Kidney (tissue), 14 donors: ENCODE results near the gene GMPR2. TPM values are rescaled to one million over a fixed set of nuclear protein-coding genes. Genes with fewer than 3 reads are reported as not detected.
A peak's percentile ranks its signal among the peaks of the same experiment; 100 is the strongest.

Source experiments
- DNase-seq, 5 donors: peaks; one replicate each; pipeline ENCODE4 v3.0.0-alpha.2; 2013 to 2020
- FAIRE-seq: peaks from 2 replicates; lab custom pipeline; 2012; peaks lifted over from hg19 to GRCh38; lab: Jason Lieb, UNC
- H3K27ac ChIP-seq, 2 donors: one replicate each; pipeline ENCODE4 v1.7.0; 2013; ENCODE audit warnings: low read depth in 2 of 2, low read length in 2 of 2, inconsistent platforms in 1 of 2
- H3K27me3 ChIP-seq: one replicate; pipeline ENCODE4 v1.7.1; 2013; ENCODE audit warnings: low read length, inconsistent platforms; ENCODE audit not compliant: control insufficient read depth, insufficient read depth
- H3K36me3 ChIP-seq, 3 donors: one replicate each; pipeline versions ENCODE4 v1.7.0 to v1.7.1; 2013; ENCODE audit warnings: low read length in 3 of 3, control low read depth in 1 of 3, inconsistent platforms in 1 of 3; ENCODE audit not compliant: insufficient read depth in 3 of 3, control insufficient read depth in 2 of 3
- H3K4me1 ChIP-seq, 3 donors: one replicate each; pipeline versions ENCODE4 v1.7.0 to v1.7.1; 2013; ENCODE audit warnings: low read length in 3 of 3, inconsistent platforms in 1 of 3, low read depth in 1 of 3; ENCODE audit not compliant: control insufficient read depth in 2 of 3, insufficient read depth in 2 of 3
- H3K4me3 ChIP-seq, 3 donors: one replicate each; pipeline versions ENCODE4 v1.7.0 to v1.8.1; 2013; ENCODE audit warnings: low read length in 3 of 3, control low read depth in 1 of 3, inconsistent platforms in 1 of 3
- H3K9ac ChIP-seq, 3 donors: one replicate each; pipeline versions ENCODE4 v1.7.0 to v1.7.1; 2013; ENCODE audit warnings: low read length in 3 of 3, control low read depth in 1 of 3, inconsistent platforms in 1 of 3
- H3K9me3 ChIP-seq, 3 donors: one replicate each; pipeline versions ENCODE4 v1.7.0 to v1.7.1; 2013; ENCODE audit warnings: low read length in 3 of 3, control low read depth in 1 of 3, inconsistent platforms in 1 of 3; ENCODE audit not compliant: control insufficient read depth in 2 of 3, insufficient read depth in 1 of 3
- CTCF ChIP-seq: IDR thresholded peaks from 3 replicates; pipeline ENCODE4 v1.5.1; 2012; ENCODE audit warnings: mild to moderate bottlenecking, moderate library complexity, borderline replicate concordance; ENCODE audit not compliant: insufficient read depth; ENCODE audit errors: extremely low read depth
- intact Hi-C: fragments of 100-400 bp; cut with DNase I; formaldehyde crosslinking; loops from one replicate; pipeline ENCODE4 v1.11.1; 2022
- polyA plus RNA-seq: library from polyadenylated mRNA; stranded (reverse); fragments of 350-450 nt; fragmentation: Illumina TruSeq; extraction: RNeasy Lipid Tissue Mini Kit (QIAGEN cat#74804); gene quantifications from one replicate; pipeline ENCODE4 v1.2.3, GENCODE V29; 2014; ENCODE audit warnings: low read depth, low replicate concordance; ENCODE audit not compliant: insufficient read depth
- total RNA-seq: library from RNA; stranded (reverse); fragmentation: NEBNext Ultra II Directional; extraction: Animal tissue kit (Norgen Biotek cat#: 25700); gene quantifications from one replicate; pipeline ENCODE4 v1.2.1, GENCODE V29; 2021
- donor health status: control.
- donor health status: control.
- donor health status: control.
- donor health status: control.
- donor health status: control.
- donor health status: DM: yes; HTN: yes; CAD: no.
- donor health status: Normal renal cell carcinoma (clear cell type).

The GMPR2 gene
- total and polyA plus RNA-seq, 2 donors from 2014 or later, result 75.0 to 92.5 TPM

- intact Hi-C loops, result loop anchor here (10.0 kb wide), 1 partner anchor 52 kb away; the partner anchor contains the start of gene CIDEB
- FAIRE-seq, result no peak
- H3K4me1 ChIP-seq, result no peaks in the 10 kb centered on the region
- no peaks in the 10 kb centered on the region for H3K9me3 ChIP-seq
- no peaks in the 10 kb centered on the region for H3K27me3 ChIP-seq
- peak in 1 of 5 donors; percentile 66 for DNase-seq
- H3K9ac ChIP-seq, result no peak overlapping the region
- H3K36me3 ChIP-seq, result peaks cover 0 to 7% (median 2%) of the 10 kb centered on the region in 3 donors
- TF ChIP-seq CTCF, result no peak
- H3K4me3 ChIP-seq, result no peak overlapping the region
- no peak overlapping the region for H3K27ac ChIP-seq
Observed at GRCh38 chr14:24252289-24253124, 19.8 kb downstream of the GMPR2 start.

- intact Hi-C loops, result loop anchor here (10.0 kb wide), 1 partner anchor 51 kb away; the partner anchor contains the start of gene CIDEB
- Histone ChIP-seq H3K4me1 (peaks cover 0 to under 1% (median 0%) of the 10 kb centered on the region in 3 donors), H3K27me3 (no peaks in the 10 kb centered on the region), H3K27ac (no peak overlapping the region), H3K4me3 (no peak overlapping the region), H3K9me3 (no peaks in the 10 kb centered on the region), H3K36me3 (peaks cover 0 to 7% (median 2%) of the 10 kb centered on the region in 3 donors), H3K9ac (no peak overlapping the region)
- FAIRE-seq (no peak), DNase-seq (no peak)
- TF ChIP-seq CTCF, result no peak
Observed at GRCh38 chr14:24253936-24254335, 21.2 kb downstream of the GMPR2 start.

- no peak for TF ChIP-seq CTCF
- FAIRE-seq, result no peak
- peak in 1 of 5 donors; percentile 60 for DNase-seq
- Histone ChIP-seq H3K4me1 (peaks cover 0 to 3% (median 0%) of the 10 kb centered on the region in 3 donors), H3K4me3 (no peak overlapping the region), H3K27me3 (no peaks in the 10 kb centered on the region), H3K9me3 (no peaks in the 10 kb centered on the region), H3K27ac (no peak overlapping the region), H3K36me3 (peaks cover 0 to 7% (median 2%) of the 10 kb centered on the region in 3 donors), H3K9ac (no peak overlapping the region)
- intact Hi-C loops, result loop anchor here (10.0 kb wide), 1 partner anchor 50 kb away; the partner anchor contains the start of gene CIDEB
Observed at GRCh38 chr14:24254630-24255392, 22.1 kb downstream of the GMPR2 start.
